ENCODE data around the gene EPB41.

- TF ChIP-seq, protein P1, sequence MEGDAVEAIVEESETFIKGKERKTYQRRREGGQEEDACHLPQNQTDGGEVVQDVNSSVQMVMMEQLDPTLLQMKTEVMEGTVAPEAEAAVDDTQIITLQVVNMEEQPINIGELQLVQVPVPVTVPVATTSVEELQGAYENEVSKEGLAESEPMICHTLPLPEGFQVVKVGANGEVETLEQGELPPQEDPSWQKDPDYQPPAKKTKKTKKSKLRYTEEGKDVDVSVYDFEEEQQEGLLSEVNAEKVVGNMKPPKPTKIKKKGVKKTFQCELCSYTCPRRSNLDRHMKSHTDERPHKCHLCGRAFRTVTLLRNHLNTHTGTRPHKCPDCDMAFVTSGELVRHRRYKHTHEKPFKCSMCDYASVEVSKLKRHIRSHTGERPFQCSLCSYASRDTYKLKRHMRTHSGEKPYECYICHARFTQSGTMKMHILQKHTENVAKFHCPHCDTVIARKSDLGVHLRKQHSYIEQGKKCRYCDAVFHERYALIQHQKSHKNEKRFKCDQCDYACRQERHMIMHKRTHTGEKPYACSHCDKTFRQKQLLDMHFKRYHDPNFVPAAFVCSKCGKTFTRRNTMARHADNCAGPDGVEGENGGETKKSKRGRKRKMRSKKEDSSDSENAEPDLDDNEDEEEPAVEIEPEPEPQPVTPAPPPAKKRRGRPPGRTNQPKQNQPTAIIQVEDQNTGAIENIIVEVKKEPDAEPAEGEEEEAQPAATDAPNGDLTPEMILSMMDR (IDR thresholded peaks at IDR 0.05; ENCODE audit: control extremely low read depth in 1 of 3, insufficient read depth in 1 of 3, low read depth in 1 of 3, low read length in 3 of 3) = no peak
- TF ChIP-seq POLR2AphosphoS5 (IDR thresholded peaks at IDR 0.05; ENCODE audit: low read depth, low read length) = no peak
- no peak for TF ChIP-seq SIRT6 (IDR thresholded peaks at IDR 0.05; ENCODE audit: low read length)
- no peak for TF ChIP-seq ZNF274 (IDR thresholded peaks at IDR 0.05; ENCODE audit: borderline replicate concordance, extremely low read depth, low read length)
- TF ChIP-seq, protein P2, sequence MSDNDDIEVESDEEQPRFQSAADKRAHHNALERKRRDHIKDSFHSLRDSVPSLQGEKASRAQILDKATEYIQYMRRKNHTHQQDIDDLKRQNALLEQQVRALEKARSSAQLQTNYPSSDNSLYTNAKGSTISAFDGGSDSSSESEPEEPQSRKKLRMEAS (IDR thresholded peaks at IDR 0.05) = no peak
- TF ChIP-seq NRF1 (IDR thresholded peaks at IDR 0.05; ENCODE audit: low read depth, low read length) = no peak
These were observed 18.3 kb upstream of the EPB41 start for GRCh38 chr1:28895896-28896608.
